GM12875 (cell line): ENCODE results near the gene BRSK2.
"Not testable (repeated sequence)": the region's sequence is repeated elsewhere in the genome, so short reads cannot be mapped to it uniquely, and the experiment has no call there.

Experiments
- H3K4me3 ChIP-seq: one replicate; pipeline ENCODE4 v1.5.1; 2011; ENCODE audit warnings: low read depth, low read length, control low read depth
- TF ChIP-seq, protein P1 (sequence below): IDR thresholded peaks from 2 replicates; pipeline ENCODE4 v1.5.1; 2011; ENCODE audit warnings: low read depth, mild to moderate bottlenecking, control low read depth, inconsistent platforms, low read length, moderate library complexity, borderline replicate concordance; ENCODE audit not compliant: insufficient read depth

Gene BRSK2

DNA sequence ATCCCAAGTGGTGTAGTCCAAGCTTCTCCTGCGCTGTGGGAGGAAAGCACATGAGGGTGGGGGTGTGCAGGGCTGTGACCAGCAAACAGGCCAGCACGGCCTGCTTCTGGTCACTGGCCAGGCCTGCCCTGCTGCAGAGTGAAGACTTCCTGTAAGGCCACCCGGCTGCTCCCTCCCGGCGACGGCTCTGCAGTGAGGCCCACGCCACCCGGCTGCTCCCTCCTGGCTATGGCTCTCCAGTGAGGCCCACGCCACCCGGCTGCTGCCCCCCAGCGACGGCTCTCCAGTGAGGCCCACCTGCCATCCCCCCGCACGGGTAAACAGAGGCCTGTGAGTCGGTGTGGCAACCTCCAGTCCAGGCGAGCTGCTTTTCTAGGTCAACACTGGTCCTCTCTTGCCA is 31.4 kb upstream of the BRSK2 start:
- H3K4me3 ChIP-seq, result no peak overlapping the region
- TF ChIP-seq, protein P1, sequence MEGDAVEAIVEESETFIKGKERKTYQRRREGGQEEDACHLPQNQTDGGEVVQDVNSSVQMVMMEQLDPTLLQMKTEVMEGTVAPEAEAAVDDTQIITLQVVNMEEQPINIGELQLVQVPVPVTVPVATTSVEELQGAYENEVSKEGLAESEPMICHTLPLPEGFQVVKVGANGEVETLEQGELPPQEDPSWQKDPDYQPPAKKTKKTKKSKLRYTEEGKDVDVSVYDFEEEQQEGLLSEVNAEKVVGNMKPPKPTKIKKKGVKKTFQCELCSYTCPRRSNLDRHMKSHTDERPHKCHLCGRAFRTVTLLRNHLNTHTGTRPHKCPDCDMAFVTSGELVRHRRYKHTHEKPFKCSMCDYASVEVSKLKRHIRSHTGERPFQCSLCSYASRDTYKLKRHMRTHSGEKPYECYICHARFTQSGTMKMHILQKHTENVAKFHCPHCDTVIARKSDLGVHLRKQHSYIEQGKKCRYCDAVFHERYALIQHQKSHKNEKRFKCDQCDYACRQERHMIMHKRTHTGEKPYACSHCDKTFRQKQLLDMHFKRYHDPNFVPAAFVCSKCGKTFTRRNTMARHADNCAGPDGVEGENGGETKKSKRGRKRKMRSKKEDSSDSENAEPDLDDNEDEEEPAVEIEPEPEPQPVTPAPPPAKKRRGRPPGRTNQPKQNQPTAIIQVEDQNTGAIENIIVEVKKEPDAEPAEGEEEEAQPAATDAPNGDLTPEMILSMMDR, result no peak

DNA sequence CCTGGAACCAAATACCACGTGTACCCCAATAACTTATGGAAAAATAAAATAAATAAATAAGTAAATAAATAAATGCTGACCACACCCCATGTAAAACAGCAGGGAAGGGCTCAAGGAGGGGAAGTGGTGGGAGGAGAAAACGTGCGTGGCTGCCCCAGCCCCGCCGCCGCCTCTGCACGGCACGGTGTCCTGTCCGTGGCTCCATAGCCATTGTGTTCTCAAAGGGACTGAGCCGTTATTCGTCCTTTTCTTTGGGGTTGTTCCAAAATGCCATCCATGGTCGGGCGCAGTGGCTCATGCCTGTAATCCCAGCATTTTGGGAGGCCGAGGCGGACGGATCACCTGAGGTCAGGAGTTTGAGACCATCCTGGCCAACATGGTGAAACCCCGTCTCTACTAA is 30.8 kb upstream of the BRSK2 start:
- not testable (repeated sequence) for H3K4me3 ChIP-seq

DNA sequence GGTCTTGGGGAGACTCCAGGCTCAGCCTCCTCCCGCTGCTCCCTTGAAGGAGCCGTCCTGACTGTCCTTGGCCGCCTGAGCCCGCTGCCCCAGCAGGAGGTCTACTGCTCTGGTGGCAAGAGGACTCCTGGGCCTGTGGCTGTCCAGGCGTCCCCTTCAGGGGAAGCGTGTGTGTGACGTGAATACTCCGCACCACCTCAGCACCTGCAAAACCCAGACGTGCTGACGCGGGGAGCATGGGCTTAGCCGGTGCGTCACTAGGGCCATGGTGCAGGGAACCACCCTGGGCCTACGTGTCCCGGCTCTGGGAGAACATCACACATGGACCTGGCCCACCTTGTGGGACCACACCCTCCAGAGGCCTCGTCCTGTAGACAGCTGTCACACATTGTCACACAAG is 30.2 kb upstream of the BRSK2 start:
- H3K4me3 ChIP-seq, result no peak overlapping the region
- TF ChIP-seq, protein P1, result no peak

DNA sequence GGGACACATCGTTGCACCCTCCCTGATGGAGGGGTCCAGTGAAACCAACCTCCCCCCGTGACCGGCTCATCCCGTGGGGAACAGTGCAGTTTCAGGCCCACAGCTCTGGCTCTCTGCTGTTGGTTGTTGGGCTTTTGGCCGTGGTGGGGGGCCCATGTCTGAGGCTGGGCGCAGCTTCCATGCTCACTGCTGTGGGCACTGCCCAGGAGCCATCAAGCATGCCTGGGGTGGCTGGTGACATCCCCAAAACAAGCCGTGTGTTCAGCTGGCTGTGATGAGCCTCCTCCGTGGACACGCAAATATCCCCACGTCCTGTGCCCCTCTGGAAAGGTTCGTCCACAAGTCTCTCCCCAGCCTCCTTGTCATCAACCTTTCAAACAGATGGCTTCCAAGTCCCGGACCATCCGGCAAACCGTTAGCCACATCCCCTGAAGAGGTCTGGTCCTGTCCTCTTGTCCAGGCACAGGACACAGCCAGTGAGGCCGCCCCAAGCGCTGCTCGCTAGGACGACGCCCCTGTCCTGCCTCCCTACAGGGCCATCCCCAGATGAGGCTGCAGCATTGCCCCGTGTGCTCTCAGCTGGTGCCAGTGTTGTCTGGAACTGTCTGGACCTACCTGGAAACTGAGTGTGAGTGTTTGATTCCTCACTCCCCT is 29.4 kb upstream of the BRSK2 start:
- H3K4me3 ChIP-seq, result no peak overlapping the region
- TF ChIP-seq, protein P1, result no peak

DNA sequence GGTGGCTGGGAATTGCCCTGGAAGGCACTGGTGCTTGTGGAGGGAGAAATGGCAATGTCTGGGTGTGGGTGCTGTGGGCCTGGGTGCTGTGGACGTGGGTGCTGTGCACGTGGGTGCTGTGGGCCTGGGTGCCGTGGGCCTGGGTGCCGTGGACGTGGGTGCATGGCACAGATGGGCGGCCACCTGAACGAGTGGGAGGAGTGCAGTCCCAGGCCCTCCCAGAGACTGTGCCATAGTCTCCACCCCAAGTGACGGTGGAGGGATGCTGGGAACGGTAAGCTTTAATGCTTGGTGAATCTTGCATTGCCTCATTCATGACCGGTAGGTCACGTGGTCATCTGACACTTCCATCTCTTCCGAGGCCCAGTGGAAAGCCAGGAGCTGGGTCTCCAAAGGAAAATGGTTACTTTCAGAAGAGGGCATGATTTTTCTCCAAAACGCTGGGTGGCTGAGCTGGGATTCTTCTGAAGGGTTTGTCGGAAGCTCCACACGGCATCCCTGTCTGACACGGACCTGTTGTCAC is 28.8 kb upstream of the BRSK2 start:
- TF ChIP-seq, protein P1, result no peak
- no peak overlapping the region for H3K4me3 ChIP-seq

DNA sequence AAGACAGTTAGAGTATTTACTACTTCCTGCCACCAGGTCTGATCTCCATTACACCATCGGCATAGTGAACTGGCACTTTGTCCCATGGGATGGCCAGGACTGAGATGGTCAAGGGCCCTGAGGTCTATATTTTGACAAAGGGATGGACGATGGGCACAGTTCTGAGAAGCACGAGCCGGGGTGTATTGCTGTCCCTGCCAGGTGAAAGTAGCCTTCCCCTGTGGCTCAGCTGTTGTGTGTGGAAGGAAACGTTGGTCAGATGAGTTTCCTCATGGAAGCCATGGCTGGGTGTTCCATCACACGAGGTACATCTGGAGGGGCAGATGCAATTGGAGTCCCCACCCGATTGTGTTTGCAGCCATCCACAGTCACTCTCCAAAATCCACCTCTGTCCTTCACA is 27.9 kb upstream of the BRSK2 start:
- TF ChIP-seq, protein P1, result no peak
- no peak overlapping the region for H3K4me3 ChIP-seq

DNA sequence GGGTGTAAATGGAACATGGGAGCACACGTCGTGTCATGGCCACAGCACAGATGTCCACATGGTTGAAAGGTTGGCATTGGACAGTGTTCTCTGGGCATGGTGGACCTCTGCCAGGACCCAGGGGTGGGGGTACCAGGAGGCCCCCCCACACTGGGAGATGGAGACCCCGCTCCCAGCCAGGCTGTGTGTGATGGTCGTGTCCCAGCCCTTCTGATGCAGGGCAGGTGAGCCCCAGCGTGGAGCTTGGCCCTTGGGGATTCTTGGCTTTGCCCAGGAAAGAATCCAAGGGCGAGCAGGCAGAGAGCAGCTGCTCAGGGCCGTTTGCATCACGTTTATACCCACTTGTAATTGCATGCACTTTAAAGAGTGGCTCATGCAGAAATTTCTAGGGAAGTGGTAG is 22.0 kb upstream of the BRSK2 start:
- no peak overlapping the region for H3K4me3 ChIP-seq
- TF ChIP-seq, protein P1, result no peak
